Endodermal cell (in vitro differentiated cells): Measurements from ENCODE around the gene SSBP2. TPM values are rescaled to one million over a fixed set of nuclear protein-coding genes. Genes with fewer than 3 reads are reported as not detected.

Experiments used
- DNase-seq: peaks from one replicate; pipeline ENCODE4 v3.0.0-alpha.2; 2017
- H3K27ac ChIP-seq: 2 replicates; pipeline ENCODE4 v1.5.1; 2013; ENCODE audit warnings: mild to moderate bottlenecking, low read depth, low read length, moderate library complexity
- H3K27me3 ChIP-seq: 2 replicates; pipeline ENCODE4 v1.6.1; 2013; ENCODE audit warnings: mild to moderate bottlenecking, low read length, moderate library complexity; ENCODE audit not compliant: insufficient read depth, control insufficient read depth, poor library complexity, severe bottlenecking
- H3K36me3 ChIP-seq: 2 replicates; pipeline ENCODE4 v1.7.0; 2013; ENCODE audit warnings: mild to moderate bottlenecking, low read length, moderate library complexity; ENCODE audit not compliant: control insufficient read depth, insufficient read depth
- H3K4me1 ChIP-seq: one replicate; pipeline ENCODE4 v1.7.0; 2013; ENCODE audit warnings: low read length; ENCODE audit not compliant: control insufficient read depth, insufficient read depth
- H3K4me3 ChIP-seq: 2 replicates; pipeline ENCODE4 v1.5.1; 2013; ENCODE audit warnings: mild to moderate bottlenecking, low read length, moderate library complexity
- H3K9ac ChIP-seq: 2 replicates; pipeline ENCODE4 v1.6.1; 2013; ENCODE audit warnings: mild to moderate bottlenecking, low read length, moderate library complexity; ENCODE audit not compliant: poor library complexity, severe bottlenecking; ENCODE audit errors: extremely low read depth
- H3K9me3 ChIP-seq: 2 replicates; pipeline ENCODE4 v1.6.1; 2013; ENCODE audit warnings: mild to moderate bottlenecking, low read length, moderate library complexity; ENCODE audit not compliant: control insufficient read depth
- H3K27ac Mint-ChIP-seq: 2 replicates; pipeline ENCODE4 v1.8.0; 2020; ENCODE audit warnings: mixed read lengths
- H3K27me3 Mint-ChIP-seq: 2 replicates; pipeline ENCODE4 v1.8.0; 2021; ENCODE audit warnings: mild to moderate bottlenecking, mixed read lengths; ENCODE audit not compliant: insufficient read depth
- H3K36me3 Mint-ChIP-seq: 2 replicates; pipeline ENCODE4 v1.8.0; 2020; ENCODE audit warnings: low read depth, mixed read lengths
- H3K4me1 Mint-ChIP-seq: 2 replicates; pipeline ENCODE4 v1.8.0; 2020; ENCODE audit warnings: mixed read lengths
- H3K4me3 Mint-ChIP-seq: 2 replicates; pipeline ENCODE4 v1.8.0; 2020; ENCODE audit warnings: mild to moderate bottlenecking, moderate library complexity, mixed read lengths
- H3K9me3 Mint-ChIP-seq: 2 replicates; pipeline ENCODE4 v1.8.0; 2020; ENCODE audit warnings: mild to moderate bottlenecking, mixed read lengths
- WGBS, 2 experiments: methylation state at CpG; one replicate each; pipeline versions ENCODE4 v1.1.5 to v1.1.7; 2013; ENCODE audit warnings: missing lambda C conversion rate in 2 of 2, mixed read lengths in 1 of 2; ENCODE audit not compliant: insufficient coverage in 1 of 2, insufficient read length in 1 of 2; 5-methylcytosine and 5-hydroxymethylcytosine counted together
- total RNA-seq, 2 donors: library from RNA; stranded (reverse); fragmentation: NEBNext Ultra II Directional in 1 of 2; extraction: Animal tissue kit (Norgen Biotek cat#: 25700) in 1 of 2; gene quantifications; 2 replicates in 1 of 2; 3 replicates in 1 of 2; pipeline ENCODE4 v1.2.1, GENCODE V29; 2021
- TF ChIP-seq, protein P1 (sequence below): fragments of 200-600 bp; sonication (generic); conservative IDR thresholded peaks from 2 replicates; pipeline ENCODE4 v1.5.0; 2021; ENCODE audit warnings: antibody characterized with exemption, mild to moderate bottlenecking

Gene SSBP2
- total RNA-seq, 2 donors from 2014 or later, result 27.5 to 30.2 TPM

DNA sequence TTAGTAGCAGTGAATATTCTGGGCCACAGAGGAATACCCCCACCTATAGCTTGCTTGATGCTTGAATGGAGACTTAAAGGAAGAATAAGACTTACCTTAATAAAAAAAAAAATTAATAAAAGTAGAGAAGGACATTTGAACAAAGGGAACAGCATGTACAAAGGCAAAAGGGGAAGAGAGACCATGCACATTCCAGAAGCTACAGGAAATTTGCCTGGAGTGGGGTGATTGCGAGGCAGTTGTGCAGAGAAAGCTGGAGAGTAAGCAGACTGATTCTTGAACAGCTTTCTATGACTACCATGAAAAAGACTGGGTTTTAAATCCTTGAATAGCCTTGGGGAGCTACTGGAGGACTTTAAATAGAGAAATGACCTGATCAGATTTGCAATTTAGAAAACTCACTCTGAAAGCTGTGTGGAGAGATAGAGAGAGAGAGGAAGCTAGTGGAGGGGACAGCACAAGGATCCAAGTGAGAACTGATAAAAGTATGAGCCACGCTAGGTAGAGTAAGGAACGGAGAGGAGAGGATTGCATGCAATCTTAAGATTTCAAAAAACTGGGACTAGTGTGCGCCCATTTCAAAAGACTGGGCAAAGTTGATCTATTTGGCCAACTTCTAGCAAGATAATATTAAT, 12.5 kb upstream of the SSBP2 start:
- no peaks in the 10 kb centered on the region for H3K27me3 Mint-ChIP-seq
- no peak overlapping the region for H3K4me3 Mint-ChIP-seq
- 89 to 94% methylated on average over 4 of the region's 4 CpGs for WGBS, 2 experiments
- TF ChIP-seq, protein P1, sequence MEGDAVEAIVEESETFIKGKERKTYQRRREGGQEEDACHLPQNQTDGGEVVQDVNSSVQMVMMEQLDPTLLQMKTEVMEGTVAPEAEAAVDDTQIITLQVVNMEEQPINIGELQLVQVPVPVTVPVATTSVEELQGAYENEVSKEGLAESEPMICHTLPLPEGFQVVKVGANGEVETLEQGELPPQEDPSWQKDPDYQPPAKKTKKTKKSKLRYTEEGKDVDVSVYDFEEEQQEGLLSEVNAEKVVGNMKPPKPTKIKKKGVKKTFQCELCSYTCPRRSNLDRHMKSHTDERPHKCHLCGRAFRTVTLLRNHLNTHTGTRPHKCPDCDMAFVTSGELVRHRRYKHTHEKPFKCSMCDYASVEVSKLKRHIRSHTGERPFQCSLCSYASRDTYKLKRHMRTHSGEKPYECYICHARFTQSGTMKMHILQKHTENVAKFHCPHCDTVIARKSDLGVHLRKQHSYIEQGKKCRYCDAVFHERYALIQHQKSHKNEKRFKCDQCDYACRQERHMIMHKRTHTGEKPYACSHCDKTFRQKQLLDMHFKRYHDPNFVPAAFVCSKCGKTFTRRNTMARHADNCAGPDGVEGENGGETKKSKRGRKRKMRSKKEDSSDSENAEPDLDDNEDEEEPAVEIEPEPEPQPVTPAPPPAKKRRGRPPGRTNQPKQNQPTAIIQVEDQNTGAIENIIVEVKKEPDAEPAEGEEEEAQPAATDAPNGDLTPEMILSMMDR, result no peak
- no peaks in the 10 kb centered on the region for H3K9me3 Mint-ChIP-seq
- H3K36me3 ChIP-seq, result no peaks in the 10 kb centered on the region
- DNase-seq, result no peak
- H3K27me3 ChIP-seq, result no peaks in the 10 kb centered on the region
- H3K27ac Mint-ChIP-seq, result no peak overlapping the region
- H3K4me1 Mint-ChIP-seq, result peaks cover 11% of the 10 kb centered on the region
- H3K4me1 ChIP-seq, result peaks cover 3% of the 10 kb centered on the region
- H3K36me3 Mint-ChIP-seq, result no peaks in the 10 kb centered on the region
- no peak overlapping the region for H3K4me3 ChIP-seq
- H3K27ac ChIP-seq, result no peak overlapping the region
- H3K9me3 ChIP-seq, result no peaks in the 10 kb centered on the region
- H3K9ac ChIP-seq, result no peak overlapping the region

DNA sequence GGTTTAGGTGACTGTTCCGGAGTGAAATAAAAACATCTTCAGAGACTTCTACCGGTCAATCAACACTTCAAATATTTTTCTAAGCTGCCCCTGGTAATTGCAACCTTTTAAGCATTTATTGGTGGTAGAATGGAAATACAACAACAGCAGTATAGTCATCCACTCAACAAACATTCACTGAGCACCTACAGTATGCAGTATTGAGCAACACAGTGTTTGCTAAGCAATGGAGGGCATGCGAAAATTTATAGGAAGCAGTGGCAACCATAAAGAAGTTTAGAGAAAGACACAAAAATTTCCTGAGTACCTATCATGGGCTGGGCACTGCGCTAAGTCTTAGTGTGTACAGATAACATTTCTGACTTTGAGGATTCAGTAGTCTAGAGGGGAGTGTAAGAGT, 12.0 kb upstream of the SSBP2 start:
- TF ChIP-seq, protein P1, result no peak
- Mint-ChIP-seq H3K36me3 (no peaks in the 10 kb centered on the region), H3K4me1 (peaks cover 10% of the 10 kb centered on the region), H3K9me3 (no peaks in the 10 kb centered on the region), H3K27ac (no peak overlapping the region), H3K4me3 (no peak overlapping the region), H3K27me3 (no peaks in the 10 kb centered on the region)
- Histone ChIP-seq H3K27me3 (no peaks in the 10 kb centered on the region), H3K4me1 (peaks cover 3% of the 10 kb centered on the region), H3K9ac (no peak overlapping the region), H3K36me3 (no peaks in the 10 kb centered on the region), H3K27ac (no peak overlapping the region), H3K4me3 (no peak overlapping the region), H3K9me3 (no peaks in the 10 kb centered on the region)
- no peak for DNase-seq
- 86 to 92% methylated on average over 2 to 4 of the region's 4 CpGs for WGBS, 2 experiments

DNA sequence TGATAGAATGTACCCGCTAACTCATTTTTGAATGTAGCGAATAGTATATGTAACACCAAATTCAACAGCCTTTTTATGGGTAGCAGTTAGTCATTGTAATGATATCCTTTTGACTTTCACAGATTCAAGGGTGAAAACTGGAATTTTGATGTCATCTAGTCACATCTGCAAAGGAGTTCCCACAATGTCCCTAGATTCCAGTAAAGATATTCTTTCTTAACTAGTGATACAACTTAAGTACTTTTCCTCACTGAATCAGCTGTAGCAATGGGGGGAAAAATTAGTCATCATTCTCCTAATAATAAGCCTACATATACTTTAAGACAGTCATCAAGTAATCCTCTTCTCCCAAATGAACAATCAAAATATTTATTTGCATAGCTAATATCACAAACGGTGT, 11.5 kb upstream of the SSBP2 start:
- H3K27ac ChIP-seq, result no peak overlapping the region
- WGBS, 2 experiments, result 90 to 97% methylated on average over 2 to 3 of the region's 3 CpGs
- peaks cover 3% of the 10 kb centered on the region for H3K4me1 ChIP-seq
- H3K4me3 Mint-ChIP-seq, result no peak overlapping the region
- H3K36me3 Mint-ChIP-seq, result no peaks in the 10 kb centered on the region
- no peaks in the 10 kb centered on the region for H3K9me3 ChIP-seq
- TF ChIP-seq, protein P1, result no peak
- H3K4me1 Mint-ChIP-seq, result peaks cover 7% of the 10 kb centered on the region
- no peak overlapping the region for H3K27ac Mint-ChIP-seq
- no peaks in the 10 kb centered on the region for H3K27me3 Mint-ChIP-seq
- DNase-seq, result no peak
- no peak overlapping the region for H3K4me3 ChIP-seq
- H3K9me3 Mint-ChIP-seq, result no peaks in the 10 kb centered on the region
- H3K9ac ChIP-seq, result no peak overlapping the region
- H3K36me3 ChIP-seq, result no peaks in the 10 kb centered on the region
- no peaks in the 10 kb centered on the region for H3K27me3 ChIP-seq
